Type B pancreatic cell (in vitro differentiated cells): ENCODE measurements around the gene FCHSD2. TPM values are rescaled to one million over a fixed set of nuclear protein-coding genes. Genes with fewer than 3 reads are reported as not detected.

Source experiments
- DNase-seq: peaks from one replicate; pipeline ENCODE4 v3.0.0; 2021; ENCODE audit warnings: mixed read lengths; ENCODE audit not compliant: unreplicated experiment; ENCODE audit errors: extremely low spot score
- H3K27ac Mint-ChIP-seq: 2 replicates; pipeline ENCODE4 v1.8.0; 2021; ENCODE audit warnings: mild to moderate bottlenecking, mixed read lengths
- H3K27me3 Mint-ChIP-seq: 2 replicates; pipeline ENCODE4 v1.8.0; 2021; ENCODE audit warnings: mixed read lengths
- H3K36me3 Mint-ChIP-seq: 2 replicates; pipeline ENCODE4 v1.8.0; 2021; ENCODE audit warnings: mixed read lengths
- H3K4me1 Mint-ChIP-seq: one replicate; pipeline ENCODE4 v1.8.0; 2021; ENCODE audit warnings: mixed read lengths; ENCODE audit not compliant: unreplicated experiment
- H3K4me3 Mint-ChIP-seq: 2 replicates; pipeline ENCODE4 v1.8.0; 2021; ENCODE audit warnings: mild to moderate bottlenecking, mixed read lengths
- H3K9me3 Mint-ChIP-seq: 2 replicates; pipeline ENCODE4 v1.8.0; 2021; ENCODE audit warnings: mixed read lengths
- total RNA-seq: library from RNA; stranded (reverse); gene quantifications from 2 replicates; pipeline ENCODE4 v1.2.1, GENCODE V29; 2021; ENCODE audit warnings: low replicate concordance
- TF ChIP-seq, protein P1 (sequence below): fragments of 200-600 bp; sonication (generic); conservative IDR thresholded peaks from 2 replicates; pipeline ENCODE4 v1.5.0; 2021; ENCODE audit warnings: antibody characterized with exemption, mild to moderate bottlenecking

Gene FCHSD2
- total RNA-seq, 1 donor from 2014 or later, result 30.8 TPM

DNA sequence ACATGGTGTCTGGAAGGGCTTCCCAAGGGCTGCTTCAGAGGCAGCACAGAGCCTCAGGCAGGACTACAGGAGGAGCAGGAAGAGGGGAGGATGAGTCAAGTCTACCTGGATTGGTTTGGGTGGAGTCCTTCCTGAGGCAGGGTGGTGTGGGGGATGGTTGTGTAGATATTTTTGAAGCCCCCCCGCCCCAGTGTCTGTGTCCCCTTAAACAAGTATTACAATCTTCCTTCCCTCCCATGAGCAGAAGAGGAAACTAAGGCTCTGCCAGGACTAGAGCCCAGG, 34.7 kb upstream of the FCHSD2 start:
- peaks cover 7% of the 10 kb centered on the region for H3K27me3 Mint-ChIP-seq
- TF ChIP-seq, protein P1, sequence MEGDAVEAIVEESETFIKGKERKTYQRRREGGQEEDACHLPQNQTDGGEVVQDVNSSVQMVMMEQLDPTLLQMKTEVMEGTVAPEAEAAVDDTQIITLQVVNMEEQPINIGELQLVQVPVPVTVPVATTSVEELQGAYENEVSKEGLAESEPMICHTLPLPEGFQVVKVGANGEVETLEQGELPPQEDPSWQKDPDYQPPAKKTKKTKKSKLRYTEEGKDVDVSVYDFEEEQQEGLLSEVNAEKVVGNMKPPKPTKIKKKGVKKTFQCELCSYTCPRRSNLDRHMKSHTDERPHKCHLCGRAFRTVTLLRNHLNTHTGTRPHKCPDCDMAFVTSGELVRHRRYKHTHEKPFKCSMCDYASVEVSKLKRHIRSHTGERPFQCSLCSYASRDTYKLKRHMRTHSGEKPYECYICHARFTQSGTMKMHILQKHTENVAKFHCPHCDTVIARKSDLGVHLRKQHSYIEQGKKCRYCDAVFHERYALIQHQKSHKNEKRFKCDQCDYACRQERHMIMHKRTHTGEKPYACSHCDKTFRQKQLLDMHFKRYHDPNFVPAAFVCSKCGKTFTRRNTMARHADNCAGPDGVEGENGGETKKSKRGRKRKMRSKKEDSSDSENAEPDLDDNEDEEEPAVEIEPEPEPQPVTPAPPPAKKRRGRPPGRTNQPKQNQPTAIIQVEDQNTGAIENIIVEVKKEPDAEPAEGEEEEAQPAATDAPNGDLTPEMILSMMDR, result no peak

DNA sequence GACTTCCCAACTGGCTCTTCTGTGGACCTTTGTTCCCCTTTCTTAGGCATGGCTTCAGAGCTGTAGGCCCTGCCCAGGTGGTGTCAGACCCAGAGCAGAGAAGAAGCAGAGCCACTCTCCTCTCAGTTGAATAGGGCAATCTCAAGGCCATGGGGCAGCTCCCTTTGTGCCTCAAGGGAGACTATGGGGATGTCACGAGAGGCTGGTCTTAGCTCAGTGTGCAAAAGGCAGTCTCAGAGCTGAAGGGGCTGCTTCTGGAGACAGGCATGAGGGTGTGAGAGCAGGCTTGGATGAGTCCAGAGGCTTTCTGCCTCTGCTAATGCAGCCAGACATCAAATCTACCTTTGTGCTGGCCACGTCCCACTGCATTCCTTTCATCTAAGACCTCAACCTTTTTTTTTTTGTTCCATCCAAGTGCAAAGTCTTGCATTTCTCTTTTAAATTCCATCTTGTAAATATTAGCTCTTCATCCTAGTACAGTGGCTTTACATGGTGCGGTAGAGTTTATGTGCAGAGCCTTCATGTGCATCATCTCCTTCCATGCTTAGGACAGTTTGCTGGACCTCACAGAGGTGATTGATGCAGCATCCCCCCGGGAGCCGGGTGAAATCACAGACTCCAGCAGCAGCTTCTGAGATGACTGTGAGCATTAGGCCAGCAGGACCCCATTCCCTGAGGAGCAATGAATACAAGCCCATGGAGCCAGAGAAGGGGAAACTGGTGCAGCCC, 34.2 kb upstream of the FCHSD2 start:
- DNase-seq, result no peak
- TF ChIP-seq, protein P1, result no peak
- Mint-ChIP-seq H3K36me3 (no peaks in the 10 kb centered on the region), H3K27ac (no peak overlapping the region), H3K9me3 (no peaks in the 10 kb centered on the region), H3K27me3 (peaks cover 7% of the 10 kb centered on the region), H3K4me3 (no peak overlapping the region), H3K4me1 (peaks cover 8% of the 10 kb centered on the region)

More for the DNA sequence above, 34.7 kb upstream of the FCHSD2 start:
- H3K4me1 Mint-ChIP-seq, result peaks cover 8% of the 10 kb centered on the region
- DNase-seq, result no peak
- H3K36me3 Mint-ChIP-seq, result no peaks in the 10 kb centered on the region
- no peak overlapping the region for H3K4me3 Mint-ChIP-seq
- no peak overlapping the region for H3K27ac Mint-ChIP-seq
- no peaks in the 10 kb centered on the region for H3K9me3 Mint-ChIP-seq

DNA sequence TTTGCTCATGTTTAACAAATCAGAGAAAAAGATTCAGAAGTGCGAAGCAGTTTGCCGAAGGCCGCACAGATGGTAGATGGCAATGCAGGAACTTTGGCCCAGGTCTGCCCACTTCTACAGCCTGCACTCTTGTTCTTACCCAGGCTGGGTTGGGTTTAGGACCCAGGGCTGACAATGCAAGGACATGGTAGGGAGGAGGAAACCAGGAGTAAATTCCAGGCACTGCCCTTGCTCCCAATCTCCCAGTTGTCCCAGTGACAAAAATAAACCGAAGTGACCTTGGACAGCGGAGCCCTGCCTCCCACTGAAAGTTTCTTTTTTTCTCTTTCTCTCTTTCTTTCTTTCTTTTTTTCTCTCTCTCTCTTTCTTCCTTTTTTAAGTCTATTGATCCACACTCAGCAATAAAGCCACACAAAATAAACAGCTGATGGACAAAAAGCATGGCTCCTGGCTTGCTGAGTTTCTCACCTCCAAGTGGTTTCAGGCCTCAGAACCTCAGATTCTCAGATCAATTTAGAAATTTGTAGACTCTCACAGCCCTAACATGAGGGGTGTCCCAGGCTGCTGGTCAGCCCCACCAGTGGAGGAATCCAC, 33.5 kb upstream of the FCHSD2 start:
- no peak for DNase-seq
- Mint-ChIP-seq H3K36me3 (no peaks in the 10 kb centered on the region), H3K4me1 (peaks cover 8% of the 10 kb centered on the region), H3K27me3 (peaks cover 7% of the 10 kb centered on the region), H3K27ac (no peak overlapping the region), H3K9me3 (no peaks in the 10 kb centered on the region), H3K4me3 (no peak overlapping the region)
- TF ChIP-seq, protein P1, result no peak

DNA sequence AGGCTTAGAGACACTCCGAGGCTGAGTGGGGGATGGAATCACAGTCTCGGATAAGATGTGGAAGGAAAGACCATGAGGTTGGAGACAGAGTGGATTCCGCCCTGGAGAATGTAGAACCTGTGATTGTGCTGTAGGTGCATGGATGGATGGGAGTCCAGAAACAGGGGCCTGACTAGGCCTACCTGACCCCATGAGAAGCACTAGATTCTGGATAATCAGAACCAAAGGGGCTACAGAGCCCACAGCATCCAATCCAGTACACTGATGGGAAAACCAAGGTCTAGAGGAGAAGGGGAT, 32.3 kb upstream of the FCHSD2 start:
- Mint-ChIP-seq H3K4me3 (no peak overlapping the region), H3K9me3 (no peaks in the 10 kb centered on the region), H3K27ac (no peak overlapping the region), H3K36me3 (no peaks in the 10 kb centered on the region), H3K27me3 (peaks cover 7% of the 10 kb centered on the region), H3K4me1 (peaks cover 8% of the 10 kb centered on the region)
- no peak for DNase-seq
- TF ChIP-seq, protein P1, result no peak

DNA sequence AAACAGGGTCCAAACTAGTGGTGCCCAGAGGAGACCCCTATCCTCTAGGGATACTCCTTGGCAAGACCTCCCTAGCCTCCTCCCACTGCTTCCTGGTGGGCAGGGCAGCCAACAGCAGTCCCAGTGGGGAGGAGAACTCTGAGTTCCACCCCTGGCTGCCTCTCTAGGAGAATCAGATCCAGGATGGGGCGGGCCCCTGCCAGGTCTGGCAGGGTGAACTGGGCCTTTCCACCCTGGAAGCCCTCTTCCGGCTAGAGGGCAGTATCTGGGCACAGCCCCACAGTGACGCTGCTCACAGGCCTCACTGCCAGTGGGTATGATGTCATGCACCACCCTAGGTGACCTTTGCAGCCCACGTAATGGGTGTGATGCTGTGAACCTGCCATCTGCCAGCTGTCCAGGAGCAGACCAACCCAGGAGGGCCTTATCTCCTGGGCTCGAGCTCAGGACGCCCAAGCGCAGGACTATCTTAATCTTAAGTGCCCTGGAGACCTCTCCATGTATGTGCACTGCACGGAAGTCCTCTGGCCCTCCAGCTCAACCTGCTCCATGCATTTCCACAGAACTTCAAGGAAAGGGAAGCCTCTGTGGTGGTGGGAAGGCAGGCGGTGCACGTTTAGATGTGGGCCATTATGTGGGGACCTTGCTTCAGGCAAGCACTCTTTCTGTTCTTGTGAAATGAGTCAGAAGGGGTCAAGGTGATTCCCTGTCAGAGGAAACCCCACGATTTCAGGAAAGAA, 31.8 kb upstream of the FCHSD2 start:
- H3K36me3 Mint-ChIP-seq, result no peaks in the 10 kb centered on the region
- no peak overlapping the region for H3K4me3 Mint-ChIP-seq

More for the DNA sequence above, 31.8 kb upstream of the FCHSD2 start:
- Mint-ChIP-seq H3K27ac (no peak overlapping the region), H3K4me1 (peaks cover 9% of the 10 kb centered on the region), H3K9me3 (no peaks in the 10 kb centered on the region), H3K27me3 (peaks cover 5% of the 10 kb centered on the region)
- TF ChIP-seq, protein P1, result no peak
- DNase-seq, result no peak
